ENCODE results near the gene ATP8A1. TPM values are rescaled to one million over a fixed set of nuclear protein-coding genes. Genes with fewer than 3 reads are reported as not detected.
"Not testable (repeated sequence)": the region's sequence is repeated elsewhere in the genome, so short reads cannot be mapped to it uniquely, and the experiment has no call there.

ATP8A1 gene
- total RNA-seq, 8 experiments from 2014 or later: 1.1 to 44.1 (median 31.6) TPM

- peaks cover 0 to 2% of the 10 kb centered on the region in 2 donors for H3K4me1 ChIP-seq (replicated peaks in 1 of 2)
- ATAC-seq (replicated peaks in 6 of 8): no peak
- H3K27ac ChIP-seq: no peak overlapping the region
- WGBS, 10 experiments: 56 to 96% (median 84%) methylated on average over 2 to 8 of the region's 8 CpGs
- in situ Hi-C loops (cut with MboI; ENCODE audit: low pct_unique_long_range_greater_than_20kb in 2 of 9, low sequenced_read_pairs in 9 of 9, unreplicated experiment in 9 of 9): no loop called here
- no peak overlapping the region for H3K4me3 ChIP-seq
These were observed 159.6 kb downstream of the ATP8A1 start for GRCh38 chr4:42497142-42497910.

- no peak overlapping the region for H3K27ac ChIP-seq
- in situ Hi-C loops (cut with MboI; ENCODE audit: low pct_unique_long_range_greater_than_20kb in 2 of 9, low sequenced_read_pairs in 9 of 9, unreplicated experiment in 9 of 9): no loop called here
- WGBS, 10 experiments: 12 to 100% (median 94%) methylated on average over 1 to 7 of the region's 7 CpGs; no CpG with 5 or more reads in 1 of the 10 experiments
- H3K4me3 ChIP-seq: no peak overlapping the region
- H3K4me1 ChIP-seq (replicated peaks in 1 of 2): no peaks in the 10 kb centered on the region
- ATAC-seq (replicated peaks in 6 of 8): no peak
These were observed 163.9 kb downstream of the ATP8A1 start for GRCh38 chr4:42492962-42493361.

- Histone ChIP-seq H3K4me1 (replicated peaks in 1 of 2) (peaks cover 0 to 6% of the 10 kb centered on the region in 2 donors), H3K4me3 (no peak overlapping the region), H3K27ac (no peak overlapping the region)
- no peak for ATAC-seq (replicated peaks in 6 of 8)
- WGBS, 10 experiments: 36 to 100% (median 80%) methylated on average over 1 to 3 of the region's 3 CpGs; no CpG with 5 or more reads in 4 of the 10 experiments
- in situ Hi-C loops (cut with MboI; ENCODE audit: low pct_unique_long_range_greater_than_20kb in 2 of 9, low sequenced_read_pairs in 9 of 9, unreplicated experiment in 9 of 9): no loop called here
These were observed 166.9 kb downstream of the ATP8A1 start for GRCh38 chr4:42490015-42490414.

GRCh38 chr4:42489095-42489494 is 167.8 kb downstream of the ATP8A1 start:
- no peak overlapping the region for H3K27ac ChIP-seq

GRCh38 chr4:42488554-42488953 is 168.4 kb downstream of the ATP8A1 start:
- no peak for ATAC-seq (replicated peaks in 6 of 8)
- no peak overlapping the region for H3K4me3 ChIP-seq
- peaks cover 4 to 19% of the 10 kb centered on the region in 2 donors for H3K4me1 ChIP-seq (replicated peaks in 1 of 2)
- H3K27ac ChIP-seq: no peak overlapping the region
- in situ Hi-C loops (cut with MboI; ENCODE audit: low pct_unique_long_range_greater_than_20kb in 2 of 9, low sequenced_read_pairs in 9 of 9, unreplicated experiment in 9 of 9): no loop called here
- WGBS, 10 experiments: 60 to 100% (median 85%) methylated on average over 1 to 3 of the region's 3 CpGs; no CpG with 5 or more reads in 2 of the 10 experiments

More at GRCh38 chr4:42489095-42489494, 167.8 kb downstream of the ATP8A1 start:
- no peak for ATAC-seq (replicated peaks in 6 of 8)
- Histone ChIP-seq H3K4me1 (replicated peaks in 1 of 2) (peaks cover 0 to 13% of the 10 kb centered on the region in 2 donors), H3K4me3 (no peak overlapping the region)
- 25 to 100% (median 80%) methylated on average over 1 to 6 of the region's 6 CpGs; no CpG with 5 or more reads in 1 of the 10 experiments for WGBS, 10 experiments
- in situ Hi-C loops (cut with MboI; ENCODE audit: low pct_unique_long_range_greater_than_20kb in 2 of 9, low sequenced_read_pairs in 9 of 9, unreplicated experiment in 9 of 9): no loop called here

- 67 to 100% (median 97%) methylated on average over 1 to 2 of the region's 2 CpGs; no CpG with 5 or more reads in 2 of the 10 experiments for WGBS, 10 experiments
- Histone ChIP-seq H3K4me1 (replicated peaks in 1 of 2) (peaks cover 9 to 23% of the 10 kb centered on the region in 2 donors), H3K27ac (no peak overlapping the region), H3K4me3 (no peak overlapping the region)
- ATAC-seq (replicated peaks in 6 of 8): no peak
- in situ Hi-C loops (cut with MboI; ENCODE audit: low pct_unique_long_range_greater_than_20kb in 2 of 9, low sequenced_read_pairs in 9 of 9, unreplicated experiment in 9 of 9): no loop called here
These were observed 168.8 kb downstream of the ATP8A1 start for GRCh38 chr4:42488114-42488513.

GRCh38 chr4:42487230-42487629 is 169.7 kb downstream of the ATP8A1 start:
- in situ Hi-C loops (cut with MboI; ENCODE audit: low pct_unique_long_range_greater_than_20kb in 2 of 9, low sequenced_read_pairs in 9 of 9, unreplicated experiment in 9 of 9): no loop called here
- WGBS, 10 experiments: 25 to 43% (median 33%) methylated on average over 1 of the region's 1 CpG; no CpG with 5 or more reads in 6 of the 10 experiments
- H3K27ac ChIP-seq: no peak overlapping the region
- H3K4me3 ChIP-seq: no peak overlapping the region
- no peak for ATAC-seq (replicated peaks in 6 of 8)
- peaks cover 18 to 32% of the 10 kb centered on the region in 2 donors for H3K4me1 ChIP-seq (replicated peaks in 1 of 2)

GRCh38 chr4:42486156-42486555 is 170.7 kb downstream of the ATP8A1 start:
- H3K4me3 ChIP-seq; H3K27ac ChIP-seq; in situ Hi-C loops (cut with MboI; ENCODE audit: low pct_unique_long_range_greater_than_20kb in 2 of 9, low sequenced_read_pairs in 9 of 9, unreplicated experiment in 9 of 9); ATAC-seq (replicated peaks in 6 of 8): not testable (repeated sequence)
- 20 to 93% (median 83%) methylated on average over 2 to 5 of the region's 6 CpGs for WGBS, 10 experiments
- peaks cover 24 to 38% of the 10 kb centered on the region in 2 donors for H3K4me1 ChIP-seq (replicated peaks in 1 of 2)

- no peak overlapping the region for H3K4me3 ChIP-seq
- no peak for ATAC-seq (replicated peaks in 6 of 8)
- in situ Hi-C loops (cut with MboI; ENCODE audit: low pct_unique_long_range_greater_than_20kb in 2 of 9, low sequenced_read_pairs in 9 of 9, unreplicated experiment in 9 of 9): no loop called here
- H3K27ac ChIP-seq: no peak overlapping the region
- WGBS, 10 experiments: 35 to 81% (median 56%) methylated on average over 2 to 4 of the region's 4 CpGs
- H3K4me1 ChIP-seq (replicated peaks in 1 of 2): peaks cover 24 to 38% of the 10 kb centered on the region in 2 donors
These were observed 172.3 kb downstream of the ATP8A1 start for GRCh38 chr4:42484630-42485029.

- in situ Hi-C loops (cut with MboI; ENCODE audit: low pct_unique_long_range_greater_than_20kb in 2 of 9, low sequenced_read_pairs in 9 of 9, unreplicated experiment in 9 of 9): no loop called here
- no peak overlapping the region for H3K27ac ChIP-seq
- peaks cover 24 to 38% of the 10 kb centered on the region in 2 donors for H3K4me1 ChIP-seq (replicated peaks in 1 of 2)
- no peak overlapping the region for H3K4me3 ChIP-seq
- 42 to 100% (median 75%) methylated on average over 2 to 9 of the region's 9 CpGs for WGBS, 10 experiments
- peak in 3 of 8 experiments; percentile 26 to 32 (median 28) for ATAC-seq (replicated peaks in 6 of 8)
These were observed 173.2 kb downstream of the ATP8A1 start for GRCh38 chr4:42483426-42484379.

GRCh38 chr4:42482516-42483327 is 174.2 kb downstream of the ATP8A1 start:
- ATAC-seq (replicated peaks in 6 of 8): peak in 6 of 8 experiments; percentile 30 to 99 (median 94)
- peaks cover 24 to 38% of the 10 kb centered on the region in 2 donors for H3K4me1 ChIP-seq (replicated peaks in 1 of 2)
- in situ Hi-C loops (cut with MboI; ENCODE audit: low pct_unique_long_range_greater_than_20kb in 2 of 9, low sequenced_read_pairs in 9 of 9, unreplicated experiment in 9 of 9): no loop called here
- H3K27ac ChIP-seq: peak overlapping the region; percentile 69 to 72
- no peak overlapping the region for H3K4me3 ChIP-seq
- 47 to 100% (median 83%) methylated on average over 1 to 5 of the region's 5 CpGs for WGBS, 10 experiments

- in situ Hi-C loops (cut with MboI; ENCODE audit: low pct_unique_long_range_greater_than_20kb in 2 of 9, low sequenced_read_pairs in 9 of 9, unreplicated experiment in 9 of 9): no loop called here
- H3K4me1 ChIP-seq (replicated peaks in 1 of 2): peaks cover 24 to 33% of the 10 kb centered on the region in 2 donors
- WGBS, 10 experiments: 0 to 100% (median 75%) methylated on average over 1 of the region's 1 CpG; no CpG with 5 or more reads in 2 of the 10 experiments
These were observed 176.2 kb downstream of the ATP8A1 start for GRCh38 chr4:42480717-42481116.

More at GRCh38 chr4:42480717-42481116, 176.2 kb downstream of the ATP8A1 start:
- no peak overlapping the region for H3K4me3 ChIP-seq
- peak in 2 of 8 experiments; percentile 27 to 58 for ATAC-seq (replicated peaks in 6 of 8)
- no peak overlapping the region for H3K27ac ChIP-seq

Data from motor neuron (in vitro differentiated cells).